H1 (cell line): ENCODE results near the gene TFCP2L1. TPM values are rescaled to one million over a fixed set of nuclear protein-coding genes. Genes with fewer than 3 reads are reported as not detected.

Source experiments
- CTCF ChIA-PET: fragments of 300-600 bp; sonication (Branson Sonifier 250); formaldehyde crosslinking; loops from one replicate; lab custom pipeline; 2021; ENCODE audit not compliant: partially characterized antibody; lab: Charles Lee
- POLR2A ChIA-PET: fragments of 300-600 bp; sonication (Branson Sonifier 250); formaldehyde crosslinking; loops from one replicate; lab custom pipeline; 2021; ENCODE audit warnings: inconsistent platforms; ENCODE audit not compliant: partially characterized antibody; lab: Charles Lee
- DNase-seq, 2 experiments: peaks; one replicate each; pipeline versions ENCODE4 v3.0.0 to v3.0.0-alpha.2; 2010 to 2022; ENCODE audit warnings: low spot score in 2 of 2, low read depth in 1 of 2, mixed read lengths in 1 of 2
- FAIRE-seq: peaks from 2 replicates; lab custom pipeline; 2011; peaks lifted over from hg19 to GRCh38; lab: Jason Lieb, UNC
- H2AFZ ChIP-seq: 2 replicates; pipeline ENCODE4 v1.8.1; 2012; ENCODE audit warnings: low read length, inconsistent platforms
- H2AK5ac ChIP-seq: 2 replicates; pipeline ENCODE4 v1.6.1; 2013; ENCODE audit warnings: low read depth, low read length
- H2BK120ac ChIP-seq: replicated peaks from 2 replicates; pipeline ENCODE3; 2013; ENCODE audit warnings: low read depth, low read length, inconsistent platforms
- H2BK12ac ChIP-seq: 2 replicates; pipeline ENCODE4 v1.6.1; 2013; ENCODE audit warnings: low read depth, low read length
- H2BK15ac ChIP-seq: 2 replicates; pipeline ENCODE4 v1.6.1; 2013; ENCODE audit warnings: low read length
- H2BK20ac ChIP-seq: 2 replicates; pipeline ENCODE4 v1.6.1; 2013; ENCODE audit warnings: low read length
- H2BK5ac ChIP-seq: 2 replicates; pipeline ENCODE4 v1.6.1; 2013; ENCODE audit warnings: low read depth, low read length
- H3K14ac ChIP-seq: 2 replicates; pipeline ENCODE4 v1.6.1; 2013; ENCODE audit warnings: inconsistent platforms; ENCODE audit not compliant: insufficient read length
- H3K18ac ChIP-seq: 2 replicates; pipeline ENCODE4 v1.6.1; 2013; ENCODE audit warnings: low read length; ENCODE audit errors: extremely low read depth
- H3K23ac ChIP-seq: 2 replicates; pipeline ENCODE4 v1.6.1; 2013; ENCODE audit warnings: inconsistent platforms; ENCODE audit not compliant: insufficient read length
- H3K23me2 ChIP-seq: 2 replicates; pipeline ENCODE4 v1.6.1; 2013; ENCODE audit warnings: low read depth, low read length
- H3K27ac ChIP-seq: 2 replicates; pipeline ENCODE4 v1.6.1; 2011; ENCODE audit warnings: low read depth, low read length, inconsistent platforms
- H3K27me3 ChIP-seq, 4 experiments: replicated peaks in 1 of 4; 1 replicate in 1 of 4; 2 replicates in 3 of 4; pipeline versions ENCODE4 v1.6.1 to v1.8.1; 2011 to 2013; ENCODE audit warnings: low read length in 3 of 4, mild to moderate bottlenecking in 3 of 4, inconsistent platforms in 2 of 4, mixed read lengths in 2 of 4, moderate library complexity in 1 of 4; ENCODE audit not compliant: control insufficient read depth in 3 of 4, insufficient read depth in 3 of 4; ENCODE audit errors: extremely low read depth in 1 of 4
- H3K36me3 ChIP-seq, 4 experiments: 2 replicates each; pipeline versions ENCODE4 v1.6.1 to v1.8.1; 2011 to 2013; ENCODE audit warnings: mild to moderate bottlenecking in 4 of 4, low read length in 3 of 4, moderate library complexity in 2 of 4, control low read depth in 1 of 4, inconsistent platforms in 1 of 4; ENCODE audit not compliant: insufficient read depth in 4 of 4, control insufficient read depth in 2 of 4
- H3K4ac ChIP-seq: replicated peaks from 2 replicates; pipeline ENCODE3; 2013; ENCODE audit warnings: low read length, low read depth, mixed read lengths, inconsistent platforms; ENCODE audit not compliant: insufficient read length
- H3K4me1 ChIP-seq, 4 experiments: replicated peaks in 1 of 4; 1 replicate in 1 of 4; 2 replicates in 3 of 4; pipeline versions ENCODE4 v1.6.1 to v1.8.1; 2011 to 2013; ENCODE audit warnings: low read length in 3 of 4, inconsistent platforms in 2 of 4, mixed read lengths in 1 of 4; ENCODE audit not compliant: insufficient read depth in 4 of 4, control insufficient read depth in 3 of 4
- H3K4me2 ChIP-seq, 2 experiments: 2 replicates each; pipeline versions ENCODE4 v1.6.1 to v1.8.1; 2011 to 2013; ENCODE audit warnings: low read depth in 2 of 2, low read length in 2 of 2, control low read depth in 1 of 2, inconsistent platforms in 1 of 2, mild to moderate bottlenecking in 1 of 2; ENCODE audit not compliant: insufficient read depth in 1 of 2
- H3K4me3 ChIP-seq, 4 experiments: fragments of 200-600, 300-600 bp in 1 of 4; sonication (generic), shearing (Covaris generic), sonication (Bioruptor Twin) in 1 of 4; 2 replicates each; pipeline versions ENCODE4 v1.5.1 to v1.8.1; 2011 to 2016; ENCODE audit warnings: low read length in 4 of 4, low read depth in 3 of 4, control low read depth in 2 of 4, inconsistent platforms in 2 of 4, mild to moderate bottlenecking in 2 of 4, mixed read lengths in 1 of 4, moderate library complexity in 1 of 4; ENCODE audit not compliant: insufficient read depth in 2 of 4; ENCODE audit errors: extremely low read depth in 1 of 4
- H3K56ac ChIP-seq: replicated peaks from 2 replicates; pipeline ENCODE3; 2013; ENCODE audit warnings: low read depth, mild to moderate bottlenecking, mixed read lengths, low read length, inconsistent platforms; ENCODE audit not compliant: insufficient read length
- H3K79me1 ChIP-seq: 2 replicates; pipeline ENCODE4 v1.6.1; 2013; ENCODE audit warnings: low read depth, low read length, control low read depth
- H3K79me2 ChIP-seq, 2 experiments: 2 replicates each; pipeline versions ENCODE4 v1.6.1 to v1.8.1; 2012 to 2013; ENCODE audit warnings: low read length in 2 of 2, mild to moderate bottlenecking in 2 of 2, inconsistent platforms in 1 of 2; ENCODE audit not compliant: insufficient read depth in 2 of 2, control insufficient read depth in 1 of 2
- H3K9ac ChIP-seq, 4 experiments: replicated peaks in 1 of 4; 1 replicate in 1 of 4; 2 replicates in 3 of 4; pipeline versions ENCODE4 v1.6.1 to v1.8.1; 2011 to 2013; ENCODE audit warnings: low read depth in 3 of 4, low read length in 3 of 4, control low read depth in 2 of 4, mild to moderate bottlenecking in 2 of 4, moderate library complexity in 2 of 4, inconsistent platforms in 1 of 4; ENCODE audit errors: extremely low read depth in 1 of 4
- H3K9me3 ChIP-seq, 2 experiments: 2 replicates each; pipeline versions ENCODE4 v1.6.1 to v1.8.1; 2012 to 2013; ENCODE audit warnings: mild to moderate bottlenecking in 2 of 2, moderate library complexity in 2 of 2, control low read depth in 1 of 2, inconsistent platforms in 1 of 2, low read depth in 1 of 2, low read length in 1 of 2, mixed read lengths in 1 of 2; ENCODE audit not compliant: insufficient read depth in 2 of 2
- H4K20me1 ChIP-seq, 2 experiments: replicated peaks in 1 of 2; 2 replicates each; pipeline versions ENCODE3 to v1.8.1; 2011 to 2013; ENCODE audit warnings: inconsistent platforms in 2 of 2, low read length in 2 of 2, mild to moderate bottlenecking in 1 of 2; ENCODE audit not compliant: insufficient read depth in 2 of 2, control insufficient read depth in 1 of 2
- H4K5ac ChIP-seq: 2 replicates; pipeline ENCODE4 v1.6.1; 2013; ENCODE audit warnings: low read length, low read depth, mixed read lengths, inconsistent platforms; ENCODE audit not compliant: insufficient read length
- H4K8ac ChIP-seq: 2 replicates; pipeline ENCODE4 v1.8.0; 2013; ENCODE audit warnings: mild to moderate bottlenecking, moderate library complexity, low read length, inconsistent platforms; ENCODE audit not compliant: insufficient read depth; ENCODE audit errors: extremely low read depth
- H4K91ac ChIP-seq: replicated peaks from 2 replicates; pipeline ENCODE3; 2013; ENCODE audit warnings: low read length, mixed read lengths, inconsistent platforms; ENCODE audit not compliant: insufficient read length
- CREB1 ChIP-seq: IDR thresholded peaks from 2 replicates; pipeline ENCODE4 v1.6.1; 2012; ENCODE audit warnings: inconsistent platforms
- EZH2 ChIP-seq: fragments of 200-600 bp; sonication (generic); IDR thresholded peaks from 2 replicates; pipeline ENCODE4 v1.7.1; 2012; ENCODE audit warnings: low read depth, mild to moderate bottlenecking, moderate library complexity, low read length, inconsistent platforms; ENCODE audit not compliant: severe bottlenecking
- JUND ChIP-seq: IDR thresholded peaks from 2 replicates; pipeline ENCODE4 v1.6.1; 2011; ENCODE audit warnings: mild to moderate bottlenecking, improper control_type of control experiment, low read length
- NRF1 ChIP-seq: IDR thresholded peaks from 2 replicates; pipeline ENCODE4 v1.6.1; 2011; ENCODE audit warnings: mild to moderate bottlenecking, low read depth, low read length, improper control_type of control experiment
- RBBP5 ChIP-seq: IDR thresholded peaks from 2 replicates; pipeline ENCODE4 v1.7.1; 2012; ENCODE audit warnings: low read depth, mild to moderate bottlenecking, inconsistent platforms, low read length, moderate library complexity, borderline replicate concordance
- RFX5 ChIP-seq: IDR thresholded peaks from 2 replicates; pipeline ENCODE4 v1.6.1; 2011; ENCODE audit warnings: low read depth, low read length, improper control_type of control experiment, borderline replicate concordance
- SP4 ChIP-seq: IDR thresholded peaks from 2 replicates; pipeline ENCODE4 v1.6.1; 2012; ENCODE audit warnings: low read length, inconsistent platforms
- SRF ChIP-seq: IDR thresholded peaks from 2 replicates; pipeline ENCODE4 v1.6.1; 2011; ENCODE audit warnings: mild to moderate bottlenecking, low read depth, low read length, moderate library complexity
- SUZ12 ChIP-seq: fragments of 200-600 bp; sonication (generic); IDR thresholded peaks from 2 replicates; pipeline ENCODE4 v1.6.1; 2012; ENCODE audit warnings: mild to moderate bottlenecking, inconsistent platforms, low read length, moderate library complexity, mixed read lengths
- TAF1 ChIP-seq: IDR thresholded peaks from 2 replicates; pipeline ENCODE4 v1.6.1; 2011; ENCODE audit warnings: mild to moderate bottlenecking, low read depth, low read length
- TAF7 ChIP-seq: optimal IDR thresholded peaks from 2 replicates; pipeline ENCODE3; 2011; ENCODE audit warnings: low read depth, mild to moderate bottlenecking, inconsistent platforms, low read length, moderate library complexity, borderline replicate concordance
- TEAD4 ChIP-seq: IDR thresholded peaks from 2 replicates; pipeline ENCODE4 v1.6.1; 2012; ENCODE audit warnings: low read depth, low read length, inconsistent platforms, mixed read lengths
- WGBS, 2 experiments: shearing (Covaris generic) in 1 of 2; methylation state at CpG; one replicate each; pipeline versions ENCODE4 v1.1.6 to v1.1.7; 2013 to 2015; ENCODE audit warnings: low lambda C conversion rate in 2 of 2, mixed read lengths in 2 of 2, inconsistent platforms in 1 of 2, low coverage in 1 of 2, missing lambda C conversion rate in 1 of 2; ENCODE audit not compliant: insufficient replicate concordance in 2 of 2, insufficient coverage in 1 of 2, insufficient read length in 1 of 2; ENCODE audit errors: extremely low coverage in 1 of 2, missing lambda C conversion rate in 1 of 2; 5-methylcytosine and 5-hydroxymethylcytosine counted together
- polyA plus RNA-seq, 7 experiments: library from polyadenylated mRNA; depleted of rRNA in 3 of 7; stranded (reverse) in 5 of 7; unstranded in 2 of 7; fragments of >200 nt in 5 of 7; fragments of 200-250 nt in 2 of 7; gene quantifications; 1 replicate in 5 of 7; 2 replicates in 1 of 7; 4 replicates in 1 of 7; pipeline versions ENCODE4 v1.2.1 to v1.2.3, GENCODE V29; 2011 to 2013; ENCODE audit warnings: missing spikeins in 2 of 7, mixed read lengths in 2 of 7
- total RNA-seq: library from RNA; stranded (reverse); fragmentation: NEBNext Ultra II Directional; extraction: Animal tissue kit (Norgen Biotek cat#: 25700); gene quantifications from 2 replicates; pipeline ENCODE4 v1.2.1, GENCODE V29; 2021
- TF ChIP-seq, protein P1 (sequence below): IDR thresholded peaks from 2 replicates; pipeline ENCODE4 v1.6.1; 2012; ENCODE audit warnings: inconsistent platforms

Gene TFCP2L1
- total and polyA plus RNA-seq, 2 of the 8 experiments (the other 6 are each of a cell fraction or from before 2014, with no cell fraction given): 1.5 to 3.8 TPM

DNA sequence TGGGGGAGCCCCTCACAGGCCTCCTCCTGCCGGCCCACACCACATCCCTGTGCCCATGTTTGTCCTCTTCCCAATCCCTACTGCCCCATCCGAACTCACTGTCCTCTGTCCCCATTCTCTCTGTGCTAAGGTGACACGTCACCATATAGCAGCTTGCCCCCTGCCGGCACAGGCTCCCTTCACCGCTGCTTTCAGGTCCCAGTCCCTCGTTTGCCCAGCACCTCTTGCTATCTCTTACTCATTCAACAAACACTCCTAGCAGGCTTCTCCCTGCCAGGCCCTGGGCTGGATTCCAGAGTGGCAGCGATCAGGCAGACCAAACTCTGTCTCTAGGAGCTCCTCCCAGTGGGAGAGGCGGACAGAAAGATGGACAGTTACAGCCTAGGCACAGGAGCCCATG lies 74.3 kb downstream of the TFCP2L1 start:
- FAIRE-seq (no peak), DNase-seq (no peak)
- no peak overlapping the region for H3K23ac ChIP-seq
- H3K18ac ChIP-seq: no peak overlapping the region
- no peak overlapping the region for H4K8ac ChIP-seq
- no peaks in the 10 kb centered on the region; the same call in 1 of the 2 replicates for H3K23me2 ChIP-seq
- H2BK5ac ChIP-seq: no peak overlapping the region
- no peaks in the 10 kb centered on the region for H3K27me3 ChIP-seq
- H2BK12ac ChIP-seq: no peak overlapping the region
- H3K4me3 ChIP-seq: no peak overlapping the region
- no peak overlapping the region for H4K5ac ChIP-seq
- H3K56ac ChIP-seq: no peak overlapping the region
- no peak overlapping the region for H3K9ac ChIP-seq
- no peaks in the 10 kb centered on the region for H3K79me2 ChIP-seq
- H2BK120ac ChIP-seq: no peak overlapping the region
- H3K79me1 ChIP-seq: no peaks in the 10 kb centered on the region
- H3K9me3 ChIP-seq: no peaks in the 10 kb centered on the region
- H2BK20ac ChIP-seq: no peak overlapping the region
- no peak overlapping the region for H4K91ac ChIP-seq
- peaks cover 0 to 7% (median 0%) of the 10 kb centered on the region in 4 experiments; a peak in 2 of 7 replicates for H3K4me1 ChIP-seq
- no peaks in the 10 kb centered on the region for H4K20me1 ChIP-seq
- H3K4me2 ChIP-seq: no peak overlapping the region
- no peak overlapping the region for H3K14ac ChIP-seq
- no peaks in the 10 kb centered on the region for H3K36me3 ChIP-seq
- H2BK15ac ChIP-seq: no peak overlapping the region
- CTCF ChIA-PET: interaction anchor here (0.8 to 1.4 kb wide), 3 partner anchors 72 to 144 kb away, joined by 3 to 4 read pairs (median 3); no protein-coding TSS in a partner anchor
- POLR2A ChIA-PET: no interaction called here
- H2AFZ ChIP-seq: no peak overlapping the region
- H3K27ac ChIP-seq: no peak overlapping the region
- no peak overlapping the region for H3K4ac ChIP-seq
- H2AK5ac ChIP-seq: no peak overlapping the region
- TF ChIP-seq, protein P1, sequence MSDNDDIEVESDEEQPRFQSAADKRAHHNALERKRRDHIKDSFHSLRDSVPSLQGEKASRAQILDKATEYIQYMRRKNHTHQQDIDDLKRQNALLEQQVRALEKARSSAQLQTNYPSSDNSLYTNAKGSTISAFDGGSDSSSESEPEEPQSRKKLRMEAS: no peak
- TF ChIP-seq EZH2: no peak
- TF ChIP-seq TAF1: no peak
- TF ChIP-seq SUZ12: no peak
- TF ChIP-seq RFX5: no peak
- TF ChIP-seq TEAD4: no peak
- no peak for TF ChIP-seq JUND
- TF ChIP-seq RBBP5: no peak
- TF ChIP-seq TAF7: no peak
- TF ChIP-seq NRF1: no peak
- TF ChIP-seq SP4: no peak
- no peak for TF ChIP-seq CREB1
- TF ChIP-seq SRF: no peak
- WGBS, 2 experiments: 82% methylated on average over 8 of the region's 8 CpGs; no CpG with 5 or more reads in 1 of the 2 experiments
